WERI-Rb-1 (cell line): ENCODE data around the gene NRXN2.

Experiments
- DNase-seq: peaks from one replicate; pipeline ENCODE4 v3.0.0-alpha.2; 2020
- H3K27ac ChIP-seq: fragments of 250-450 bp; sonication (Bioruptor Pico); 2 replicates; pipeline ENCODE4 v1.5.1; 2020; ENCODE audit warnings: mild to moderate bottlenecking, moderate library complexity
- H3K27me3 ChIP-seq: fragments of 250-450 bp; sonication (Bioruptor Pico); 2 replicates; pipeline ENCODE4 v1.5.1; 2021; ENCODE audit warnings: mild to moderate bottlenecking, low read depth, moderate library complexity; ENCODE audit not compliant: insufficient read depth, severe bottlenecking
- H3K36me3 ChIP-seq: fragments of 250-450 bp; sonication (Bioruptor Pico); 2 replicates; pipeline ENCODE4 v1.5.1; 2020; ENCODE audit warnings: mild to moderate bottlenecking, moderate library complexity
- H3K4me3 ChIP-seq: 2 replicates; pipeline ENCODE4 v1.5.1; 2011; ENCODE audit warnings: low read depth, mild to moderate bottlenecking, control low read depth, low read length
- H3K9me3 ChIP-seq: fragments of 250-450 bp; sonication (Bioruptor Pico); 2 replicates; pipeline ENCODE4 v1.5.1; 2021; ENCODE audit warnings: mild to moderate bottlenecking, moderate library complexity; ENCODE audit not compliant: severe bottlenecking
- CTCF ChIP-seq: IDR thresholded peaks from 2 replicates; pipeline ENCODE4 v1.5.1; 2011; ENCODE audit warnings: low read depth, mild to moderate bottlenecking, control low read depth, inconsistent platforms, low read length

Gene NRXN2

GRCh38 chr11:64632654-64633053, 90.3 kb downstream of the NRXN2 start:
- no peak for TF ChIP-seq CTCF
- H3K27me3 ChIP-seq, result no peaks in the 10 kb centered on the region
- no peak overlapping the region for H3K4me3 ChIP-seq
- no peak for DNase-seq
- no peak overlapping the region for H3K27ac ChIP-seq
- no peaks in the 10 kb centered on the region for H3K9me3 ChIP-seq
- H3K36me3 ChIP-seq, result peaks cover 22% of the 10 kb centered on the region

- Histone ChIP-seq H3K36me3 (peaks cover 22% of the 10 kb centered on the region), H3K27me3 (no peaks in the 10 kb centered on the region), H3K4me3 (no peak overlapping the region), H3K27ac (no peak overlapping the region), H3K9me3 (no peaks in the 10 kb centered on the region)
- no peak for DNase-seq
- TF ChIP-seq CTCF, result no peak
Observed at GRCh38 chr11:64632237-64632636, 90.8 kb downstream of the NRXN2 start.

- H3K4me3 ChIP-seq, result no peak overlapping the region
- no peak for TF ChIP-seq CTCF
- H3K36me3 ChIP-seq, result peaks cover 22% of the 10 kb centered on the region
- H3K27ac ChIP-seq, result no peak overlapping the region
- no peaks in the 10 kb centered on the region for H3K27me3 ChIP-seq
- H3K9me3 ChIP-seq, result no peaks in the 10 kb centered on the region
- no peak for DNase-seq
Observed at GRCh38 chr11:64631675-64632074, 91.3 kb downstream of the NRXN2 start.

- DNase-seq, result peak; percentile 50
- TF ChIP-seq CTCF, result 0 out of 2 replicates have a peak, but pooled peaks have one; percentile 6
- H3K36me3 ChIP-seq, result peaks cover 32% of the 10 kb centered on the region
- no peaks in the 10 kb centered on the region for H3K27me3 ChIP-seq
- H3K4me3 ChIP-seq, result no peak overlapping the region
- no peak overlapping the region for H3K27ac ChIP-seq
- H3K9me3 ChIP-seq, result no peaks in the 10 kb centered on the region
Observed at GRCh38 chr11:64629796-64630562, 93.0 kb downstream of the NRXN2 start.

GRCh38 chr11:64629103-64629502, 93.9 kb downstream of the NRXN2 start:
- no peak for DNase-seq
- no peak for TF ChIP-seq CTCF
- H3K27ac ChIP-seq, result no peak overlapping the region
- H3K9me3 ChIP-seq, result no peaks in the 10 kb centered on the region
- no peaks in the 10 kb centered on the region for H3K27me3 ChIP-seq
- H3K36me3 ChIP-seq, result peaks cover 27% of the 10 kb centered on the region
- H3K4me3 ChIP-seq, result no peak overlapping the region

GRCh38 chr11:64628596-64628995, 94.4 kb downstream of the NRXN2 start:
- no peak overlapping the region for H3K4me3 ChIP-seq
- peak overlapping the region; percentile 83; the same call in 1 of the 2 replicates for H3K27ac ChIP-seq
- no peak for DNase-seq
- no peak for TF ChIP-seq CTCF
- no peaks in the 10 kb centered on the region for H3K9me3 ChIP-seq
- peaks cover 26% of the 10 kb centered on the region for H3K36me3 ChIP-seq
- no peaks in the 10 kb centered on the region for H3K27me3 ChIP-seq
